GM10266 (cell line): Measurements from ENCODE around the gene ATXN7L2.

Experiments
- DNase-seq: peaks from one replicate; pipeline ENCODE4 v3.0.0; 2012; ENCODE audit errors: extremely low spot score
- CTCF ChIP-seq: IDR thresholded peaks from 2 replicates; pipeline ENCODE4 v1.5.1; 2012; ENCODE audit warnings: mild to moderate bottlenecking, low read depth; ENCODE audit not compliant: control insufficient read depth, insufficient read depth; ENCODE audit errors: missing control alignments

Gene ATXN7L2

GRCh38 chr1:109492779-109493178 is 9.1 kb downstream of the ATXN7L2 start:
- no peak for TF ChIP-seq CTCF
- DNase-seq: no peak

GRCh38 chr1:109493227-109493626 is 9.5 kb downstream of the ATXN7L2 start:
- no peak for TF ChIP-seq CTCF
- DNase-seq: no peak

GRCh38 chr1:109493805-109494539 is 10.3 kb downstream of the ATXN7L2 start, which contains the start of gene CYB561D1:
Gene CYB561D1, plus strand, starts transcription at chr1:109494094. Its CDS starts 46 bp downstream, at chr1:109494140.
- peak; percentile 94 for TF ChIP-seq CTCF
- DNase-seq: peak; percentile 93

- no peak for DNase-seq
- no peak for TF ChIP-seq CTCF
Observed at GRCh38 chr1:109495738-109496137, 12.0 kb downstream of the ATXN7L2 start.

- DNase-seq: no peak
- no peak for TF ChIP-seq CTCF
Observed at GRCh38 chr1:109497449-109498160, 13.9 kb downstream of the ATXN7L2 start.

- no peak for DNase-seq
- peak; percentile 36 for TF ChIP-seq CTCF
Observed at GRCh38 chr1:109498161-109498801, 14.6 kb downstream of the ATXN7L2 start.
